Measurements from ENCODE around the gene NRG3.
"Not testable (repeated sequence)": the region's sequence is repeated elsewhere in the genome, so short reads cannot be mapped to it uniquely, and the experiment has no call there.

The NRG3 gene

GRCh38 chr10:82677932-82678331, 802.9 kb downstream of the NRG3 start:
- not testable (repeated sequence) for DNase-seq (ENCODE audit: low read depth, low spot score)

DNA sequence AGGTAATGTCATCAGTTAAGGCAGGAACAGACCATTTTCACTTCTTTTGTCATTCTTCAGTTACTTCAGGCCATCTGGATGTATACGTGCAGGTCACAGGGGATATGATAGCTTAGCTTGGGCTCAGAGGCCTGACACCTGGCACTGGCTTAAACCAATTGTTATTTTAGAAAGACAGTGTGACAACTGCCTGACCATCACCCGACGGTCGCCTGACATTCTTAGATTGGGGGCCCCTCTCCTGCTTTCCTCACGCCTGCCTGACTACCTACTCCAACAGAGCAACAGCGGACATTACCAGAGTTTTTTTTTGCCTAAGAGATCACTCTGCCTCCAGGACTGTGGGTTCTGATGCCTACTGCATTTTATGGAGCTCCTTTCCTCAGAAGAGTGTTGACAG, 803.5 kb downstream of the NRG3 start:
- not testable (repeated sequence) for DNase-seq (ENCODE audit: low read depth, low spot score)

GRCh38 chr10:82680608-82681007, 805.6 kb downstream of the NRG3 start:
- no peak for DNase-seq (ENCODE audit: low read depth, low spot score)

- no peak for DNase-seq (ENCODE audit: low read depth, low spot score)
Measured at GRCh38 chr10:82683945-82684344, 809.0 kb downstream of the NRG3 start.

DNA sequence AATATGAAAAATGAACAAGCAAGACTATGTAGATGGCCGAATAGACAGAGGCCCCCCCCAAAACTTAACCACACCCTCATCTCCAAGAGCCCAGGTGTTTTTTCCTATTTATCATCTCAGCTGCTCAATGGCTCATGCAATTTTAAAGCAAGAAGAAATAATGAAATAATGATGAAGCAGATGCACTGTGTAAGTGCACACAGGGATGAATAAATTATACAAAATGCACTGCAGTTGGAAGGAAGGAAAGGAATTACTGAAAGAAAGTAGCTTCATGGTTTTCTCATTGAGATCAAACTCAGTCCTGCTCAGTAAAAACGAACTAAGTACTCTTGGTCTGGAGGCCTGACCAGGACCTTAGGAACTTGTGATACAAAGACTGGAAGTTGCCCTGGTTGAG, 810.1 kb downstream of the NRG3 start:
- no peak for DNase-seq (ENCODE audit: low read depth, low spot score)

- no peak for DNase-seq (ENCODE audit: low read depth, low spot score)
Measured at GRCh38 chr10:82691211-82691610, 816.2 kb downstream of the NRG3 start.

DNA sequence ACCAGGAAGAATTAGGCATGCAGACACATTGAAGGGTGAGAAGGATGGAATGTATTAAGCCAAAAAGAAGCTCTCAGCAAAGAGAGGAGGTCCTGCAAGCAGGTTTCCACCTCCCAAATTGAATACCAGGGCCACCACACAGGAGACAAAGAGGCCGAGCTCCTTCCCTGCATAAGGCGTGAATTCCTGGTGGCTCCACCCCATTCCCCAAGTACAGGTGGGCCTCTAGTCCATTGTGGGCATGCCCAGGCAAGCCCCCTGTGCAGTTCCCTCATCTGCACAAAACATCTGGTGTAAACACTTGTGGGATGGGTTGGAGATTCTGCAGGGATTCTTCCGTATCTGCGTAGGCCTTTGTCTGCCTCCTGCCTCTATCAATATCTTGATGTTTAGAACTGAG, 817.5 kb downstream of the NRG3 start:
- no peak for DNase-seq (ENCODE audit: low read depth, low spot score)

- DNase-seq (ENCODE audit: low read depth, low spot score), result no peak
Measured at GRCh38 chr10:82721831-82722230, 846.8 kb downstream of the NRG3 start.

DNA sequence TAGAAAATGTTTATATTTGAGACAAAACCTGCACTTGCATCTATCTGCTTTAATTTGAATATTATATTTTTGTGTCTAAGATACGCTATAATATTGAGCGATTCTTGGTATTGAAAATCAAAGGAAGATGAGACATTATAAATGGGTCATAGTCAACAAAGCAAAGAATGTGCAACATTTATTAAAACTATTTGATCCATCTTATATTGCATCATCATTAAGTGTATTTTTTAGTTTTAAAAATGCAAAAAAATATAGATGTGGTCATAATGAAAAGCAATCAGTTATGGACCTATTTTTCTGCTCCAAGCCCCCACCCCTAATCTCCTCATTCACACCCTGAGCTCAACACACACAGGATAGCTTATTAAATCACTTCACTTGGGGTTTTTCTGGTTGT, 847.3 kb downstream of the NRG3 start:
- DNase-seq (ENCODE audit: low read depth, low spot score), result no peak

DNA sequence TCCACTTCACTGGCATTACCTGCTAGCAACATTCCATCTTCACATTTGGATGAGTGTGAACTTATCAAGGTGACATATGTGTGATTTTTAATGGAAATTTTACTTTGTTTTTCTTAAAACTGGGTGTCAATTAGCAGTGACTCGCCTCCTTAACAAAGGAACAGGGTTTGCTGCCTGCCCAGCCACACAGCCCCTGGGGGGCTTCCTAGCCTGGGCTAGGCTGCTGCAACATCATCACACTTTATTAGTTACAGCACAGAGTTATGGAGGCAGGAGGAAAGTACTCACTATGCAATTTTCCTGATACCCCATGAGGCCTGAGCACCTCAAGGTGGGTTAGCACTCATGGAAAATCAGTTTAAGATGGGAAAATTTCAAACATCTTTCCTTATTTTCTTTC, 861.3 kb downstream of the NRG3 start:
- no peak for DNase-seq (ENCODE audit: low read depth, low spot score)

- no peak for DNase-seq (ENCODE audit: low read depth, low spot score)
Measured at GRCh38 chr10:82737549-82737948, 862.6 kb downstream of the NRG3 start.

GRCh38 chr10:82738592-82738991, 863.6 kb downstream of the NRG3 start:
- no peak for DNase-seq (ENCODE audit: low read depth, low spot score)

- DNase-seq (ENCODE audit: low read depth, low spot score), result peak; percentile 10
Measured at GRCh38 chr10:82742478-82742877, 867.5 kb downstream of the NRG3 start.

GRCh38 chr10:82742898-82743297, 867.9 kb downstream of the NRG3 start:
- DNase-seq (ENCODE audit: low read depth, low spot score), result no peak

DNA sequence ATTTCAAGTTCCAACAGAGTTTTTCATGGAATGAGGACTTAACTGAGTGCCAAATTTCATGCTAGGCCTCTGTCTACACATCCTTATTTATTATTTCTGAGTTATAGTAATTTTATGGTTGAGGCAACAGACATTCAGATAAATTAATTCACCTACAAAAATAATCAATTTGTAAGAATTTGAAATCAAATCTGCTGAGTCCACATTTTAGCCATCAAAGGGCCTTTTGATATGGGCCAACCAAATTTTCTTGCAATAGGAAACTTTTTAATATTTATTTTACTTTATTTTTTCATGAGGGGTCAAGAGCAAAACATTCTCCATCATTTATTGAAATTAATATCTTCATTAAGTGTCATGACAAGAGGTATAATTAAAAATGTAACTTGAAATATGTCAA, 875.5 kb downstream of the NRG3 start:
- DNase-seq (ENCODE audit: low read depth, low spot score), result no peak

DNA sequence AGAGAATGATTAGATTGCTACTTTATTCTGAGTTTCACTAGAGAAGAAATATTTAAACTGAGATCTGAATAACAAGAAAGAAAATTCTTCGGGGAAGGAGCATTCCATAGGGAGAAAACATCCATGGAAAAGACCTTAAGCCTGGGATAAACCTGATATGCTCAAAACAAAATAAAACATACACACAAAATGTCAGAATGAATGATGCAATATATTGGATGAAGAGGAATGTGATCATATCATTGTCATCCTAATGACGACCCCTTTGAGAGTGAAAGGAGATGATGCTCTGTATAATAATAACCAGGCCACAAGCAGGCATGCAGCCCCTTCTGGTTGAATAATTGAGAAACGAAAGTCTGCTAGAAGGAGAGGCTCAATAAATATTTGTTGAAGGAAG, 882.4 kb downstream of the NRG3 start:
- no peak for DNase-seq (ENCODE audit: low read depth, low spot score)

- DNase-seq (ENCODE audit: low read depth, low spot score), result no peak
Measured at GRCh38 chr10:82757901-82758300, 882.9 kb downstream of the NRG3 start.

DNA sequence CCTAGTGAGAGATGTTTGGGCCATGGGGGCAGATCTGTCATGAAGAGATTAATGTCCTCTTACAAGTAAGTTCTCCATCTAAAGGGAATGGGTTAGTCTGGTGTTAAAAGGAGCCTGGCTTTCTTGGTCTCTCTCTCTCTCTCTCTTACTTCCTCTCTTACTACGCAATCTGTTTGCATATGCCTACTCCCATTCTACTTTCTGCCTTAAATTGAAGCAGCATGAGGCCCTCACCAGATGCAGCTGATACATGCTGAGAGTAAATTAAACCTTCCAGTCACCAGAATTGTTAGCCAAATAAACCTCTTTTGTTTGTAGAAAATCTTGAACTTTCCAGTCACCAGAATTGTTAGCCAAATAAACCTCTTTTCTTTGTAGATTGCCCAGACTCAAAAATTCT, 884.1 kb downstream of the NRG3 start:
- no peak for DNase-seq (ENCODE audit: low read depth, low spot score)

DNA sequence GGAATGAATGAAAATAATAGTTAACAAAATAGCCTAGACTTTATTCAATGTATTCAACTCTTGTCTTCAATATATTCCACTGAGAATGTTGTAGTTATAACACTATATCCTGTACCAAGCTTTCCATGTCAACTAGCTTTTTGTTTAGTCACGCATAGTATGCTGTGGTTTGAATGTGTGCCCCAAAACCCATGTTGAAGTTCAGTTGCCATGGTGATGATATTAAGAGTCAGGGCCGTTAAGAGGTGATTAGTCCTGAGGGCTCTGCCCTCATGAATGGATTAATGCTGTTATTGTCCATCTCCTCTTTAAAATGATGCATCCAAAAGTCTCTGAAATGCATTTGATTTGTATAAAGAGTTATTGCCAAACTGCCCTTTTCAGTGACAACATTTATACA, 887.6 kb downstream of the NRG3 start:
- DNase-seq (ENCODE audit: low read depth, low spot score), result no peak

DNA sequence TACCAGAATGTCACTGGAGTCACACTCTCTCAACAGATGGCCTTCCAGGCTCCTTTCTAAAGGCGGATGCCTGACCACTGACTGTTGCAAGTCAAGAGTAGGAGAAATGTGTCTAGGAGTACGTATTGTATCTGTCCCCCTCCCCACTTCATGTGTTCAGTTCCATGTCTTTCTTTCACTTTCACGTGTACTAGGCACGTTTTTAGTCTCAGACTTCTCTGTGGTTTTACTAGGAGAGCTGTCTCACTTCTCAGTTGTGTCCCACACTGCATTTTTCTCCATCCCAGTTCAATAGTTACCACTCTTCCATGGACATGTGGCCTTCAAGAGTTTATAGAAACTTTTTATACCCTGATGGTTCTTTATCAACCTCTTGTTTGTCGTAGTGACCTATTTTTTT, 893.0 kb downstream of the NRG3 start:
- no peak for DNase-seq (ENCODE audit: low read depth, low spot score)

DNA sequence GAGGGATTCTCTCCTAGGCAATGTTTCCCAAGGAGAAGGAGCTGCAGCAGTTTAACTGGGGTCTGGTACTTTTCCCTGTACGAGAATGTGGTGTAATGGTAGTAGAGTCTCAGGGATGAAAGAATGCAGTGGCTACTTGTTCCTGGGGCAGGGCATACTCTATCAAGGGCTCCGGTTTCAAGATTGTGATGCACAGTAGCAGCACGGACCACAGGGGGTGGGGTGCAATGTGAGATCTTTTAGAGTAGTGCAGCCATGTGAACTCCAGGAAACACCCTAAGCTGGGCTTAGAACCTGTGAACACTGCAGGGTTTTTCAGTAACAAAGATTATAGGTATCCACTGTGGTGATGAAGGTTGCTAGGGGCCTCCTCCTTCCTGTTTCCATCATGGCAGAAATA, 903.9 kb downstream of the NRG3 start:
- no peak for DNase-seq (ENCODE audit: low read depth, low spot score)

DNA sequence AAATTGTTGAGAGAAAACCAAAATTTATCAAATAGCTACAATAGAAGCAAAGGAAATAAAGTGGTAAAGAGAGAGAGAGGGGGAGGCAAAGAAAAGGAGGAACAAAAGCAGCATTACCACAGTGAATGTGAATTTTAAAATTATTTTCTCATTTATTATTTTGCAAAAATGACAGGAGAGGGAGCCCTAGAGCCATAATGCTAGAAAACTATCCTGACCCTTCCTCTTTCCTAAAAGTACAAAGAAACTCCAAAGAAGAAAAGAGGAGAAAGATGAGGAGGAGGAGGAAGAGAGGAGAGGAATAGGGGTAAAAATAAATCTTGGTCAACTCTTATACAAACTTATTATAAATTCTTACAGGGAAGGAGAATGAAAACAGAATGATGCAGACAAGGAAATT, 921.5 kb downstream of the NRG3 start:
- DNase-seq (ENCODE audit: low read depth, low spot score), result no peak

DNA sequence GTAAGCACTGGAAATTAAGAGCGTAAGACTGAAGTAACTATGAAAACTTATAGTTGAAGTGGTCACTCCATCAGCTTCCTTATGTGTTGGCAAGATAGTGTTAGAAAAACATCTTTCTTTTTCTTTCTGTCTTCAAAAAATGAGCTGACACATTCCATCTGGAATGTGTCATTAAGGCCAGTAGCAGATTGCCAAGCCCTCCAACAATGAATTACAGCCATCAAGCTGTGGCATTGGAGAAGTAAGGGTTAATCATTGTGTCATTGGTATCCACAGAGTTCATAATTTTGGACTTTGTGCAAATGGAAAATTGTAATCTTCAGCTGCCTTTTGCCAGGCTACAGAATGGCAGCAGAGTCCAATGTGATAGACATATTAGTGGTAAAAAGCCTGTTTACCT, 926.3 kb downstream of the NRG3 start:
- DNase-seq (ENCODE audit: low read depth, low spot score), result no peak

GRCh38 chr10:82811621-82812020, 936.6 kb downstream of the NRG3 start:
- no peak for DNase-seq (ENCODE audit: low read depth, low spot score)

GRCh38 chr10:82813856-82814255, 938.9 kb downstream of the NRG3 start:
- DNase-seq (ENCODE audit: low read depth, low spot score), result no peak

Measured in brain pericyte (primary cell).